GM12878 (cell line): Measurements from ENCODE around the gene CENPW. TPM values are rescaled to one million over a fixed set of nuclear protein-coding genes. Genes with fewer than 3 reads are reported as not detected.

Source experiments
- BHLHE40 ChIP-seq, 2 experiments: fragments of 450-650 bp in 1 of 2; IDR thresholded peaks; 2 replicates each; pipeline ENCODE4 v1.6.1; 2011 to 2017; ENCODE audit warnings: low read depth in 2 of 2, borderline replicate concordance in 1 of 2, improper control_type of control experiment in 1 of 2, low read length in 1 of 2, mild to moderate bottlenecking in 1 of 2
- CEBPZ ChIP-seq: fragments of 150-350 bp; IDR thresholded peaks from 2 replicates; pipeline ENCODE4 v1.6.1; 2016; ENCODE audit warnings: low read depth, low read length
- NBN ChIP-seq: fragments of 450-650 bp; IDR thresholded peaks from 2 replicates; pipeline ENCODE4 v1.6.1; 2016
- SUZ12 ChIP-seq: fragments of 200-600 bp; sonication (generic); IDR thresholded peaks from one replicate; pipeline ENCODE4 v1.6.1; 2018; ENCODE audit warnings: antibody characterized with exemption, mild to moderate bottlenecking; ENCODE audit not compliant: unreplicated experiment
- USF2 ChIP-seq: IDR thresholded peaks from 2 replicates; pipeline ENCODE4 v1.6.1; 2011; ENCODE audit warnings: low read depth, low read length, improper control_type of control experiment, borderline replicate concordance
- ZNF687 ChIP-seq: fragments of 450-650 bp; IDR thresholded peaks from 2 replicates; pipeline ENCODE4 v1.6.1; 2017; ENCODE audit warnings: mild to moderate bottlenecking, moderate library complexity
- polyA plus RNA-seq, 11 experiments: library from polyadenylated mRNA; depleted of rRNA in 4 of 11; unstranded in 6 of 11; stranded (reverse) in 5 of 11; fragments of >200 nt; fragmentation: Nextera tagmentation in 4 of 11; fragmentation: Illumina TruSeq in 1 of 11; extraction: Ambion mirVana in 4 of 11; extraction: Trizol in 1 of 11; gene quantifications; 1 replicate in 1 of 11; 2 replicates in 10 of 11; pipeline versions ENCODE4 v1.2.1 to v1.2.3, GENCODE V29; 2011 to 2016; ENCODE audit warnings: inconsistent platforms in 2 of 11, missing spikeins in 2 of 11, low read depth in 1 of 11
- total RNA-seq, 4 experiments: library from RNA; depleted of rRNA in 3 of 4; stranded (reverse); fragments of >200 nt in 3 of 4; fragmentation: Illumina TruSeq in 1 of 4; extraction: Trizol in 1 of 4; gene quantifications; 2 replicates each; pipeline versions ENCODE4 v1.2.1 to v1.2.3, GENCODE V29; 2013 to 2021
- TF ChIP-seq, protein P1 (sequence below): fragments of 450-650 bp; IDR thresholded peaks from 2 replicates; pipeline ENCODE4 v1.6.1; 2017; ENCODE audit warnings: antibody characterized with exemption, mild to moderate bottlenecking, moderate library complexity
- TF ChIP-seq, protein P2 (sequence below): IDR thresholded peaks from 2 replicates; pipeline ENCODE4 v1.6.1; 2012; ENCODE audit warnings: mild to moderate bottlenecking, low read depth, low read length
- TF ChIP-seq, protein P3 (sequence below): fragments of 450-650 bp; IDR thresholded peaks from 2 replicates; pipeline ENCODE4 v1.6.1; 2017; ENCODE audit warnings: borderline replicate concordance

CENPW gene
- total and polyA plus RNA-seq, 10 of the 15 experiments (the other 5 are each of a cell fraction or from before 2014, with no cell fraction given): 27.2 to 283 (median 66.8) TPM

- TF ChIP-seq, protein P1, sequence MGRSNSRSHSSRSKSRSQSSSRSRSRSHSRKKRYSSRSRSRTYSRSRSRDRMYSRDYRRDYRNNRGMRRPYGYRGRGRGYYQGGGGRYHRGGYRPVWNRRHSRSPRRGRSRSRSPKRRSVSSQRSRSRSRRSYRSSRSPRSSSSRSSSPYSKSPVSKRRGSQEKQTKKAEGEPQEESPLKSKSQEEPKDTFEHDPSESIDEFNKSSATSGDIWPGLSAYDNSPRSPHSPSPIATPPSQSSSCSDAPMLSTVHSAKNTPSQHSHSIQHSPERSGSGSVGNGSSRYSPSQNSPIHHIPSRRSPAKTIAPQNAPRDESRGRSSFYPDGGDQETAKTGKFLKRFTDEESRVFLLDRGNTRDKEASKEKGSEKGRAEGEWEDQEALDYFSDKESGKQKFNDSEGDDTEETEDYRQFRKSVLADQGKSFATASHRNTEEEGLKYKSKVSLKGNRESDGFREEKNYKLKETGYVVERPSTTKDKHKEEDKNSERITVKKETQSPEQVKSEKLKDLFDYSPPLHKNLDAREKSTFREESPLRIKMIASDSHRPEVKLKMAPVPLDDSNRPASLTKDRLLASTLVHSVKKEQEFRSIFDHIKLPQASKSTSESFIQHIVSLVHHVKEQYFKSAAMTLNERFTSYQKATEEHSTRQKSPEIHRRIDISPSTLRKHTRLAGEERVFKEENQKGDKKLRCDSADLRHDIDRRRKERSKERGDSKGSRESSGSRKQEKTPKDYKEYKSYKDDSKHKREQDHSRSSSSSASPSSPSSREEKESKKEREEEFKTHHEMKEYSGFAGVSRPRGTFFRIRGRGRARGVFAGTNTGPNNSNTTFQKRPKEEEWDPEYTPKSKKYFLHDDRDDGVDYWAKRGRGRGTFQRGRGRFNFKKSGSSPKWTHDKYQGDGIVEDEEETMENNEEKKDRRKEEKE: no peak
- TF ChIP-seq CEBPZ (no peak), BHLHE40 (IDR thresholded peaks at IDR 0.05; ENCODE audit: borderline replicate concordance in 1 of 2, low read depth in 2 of 2, low read length in 1 of 2) (peak; percentile 20 to 27; a peak in 1 of 4 replicates), SUZ12 (no peak), ZNF687 (no peak), USF2 (no peak), NBN (peak; percentile 92)
- TF ChIP-seq, protein P2, sequence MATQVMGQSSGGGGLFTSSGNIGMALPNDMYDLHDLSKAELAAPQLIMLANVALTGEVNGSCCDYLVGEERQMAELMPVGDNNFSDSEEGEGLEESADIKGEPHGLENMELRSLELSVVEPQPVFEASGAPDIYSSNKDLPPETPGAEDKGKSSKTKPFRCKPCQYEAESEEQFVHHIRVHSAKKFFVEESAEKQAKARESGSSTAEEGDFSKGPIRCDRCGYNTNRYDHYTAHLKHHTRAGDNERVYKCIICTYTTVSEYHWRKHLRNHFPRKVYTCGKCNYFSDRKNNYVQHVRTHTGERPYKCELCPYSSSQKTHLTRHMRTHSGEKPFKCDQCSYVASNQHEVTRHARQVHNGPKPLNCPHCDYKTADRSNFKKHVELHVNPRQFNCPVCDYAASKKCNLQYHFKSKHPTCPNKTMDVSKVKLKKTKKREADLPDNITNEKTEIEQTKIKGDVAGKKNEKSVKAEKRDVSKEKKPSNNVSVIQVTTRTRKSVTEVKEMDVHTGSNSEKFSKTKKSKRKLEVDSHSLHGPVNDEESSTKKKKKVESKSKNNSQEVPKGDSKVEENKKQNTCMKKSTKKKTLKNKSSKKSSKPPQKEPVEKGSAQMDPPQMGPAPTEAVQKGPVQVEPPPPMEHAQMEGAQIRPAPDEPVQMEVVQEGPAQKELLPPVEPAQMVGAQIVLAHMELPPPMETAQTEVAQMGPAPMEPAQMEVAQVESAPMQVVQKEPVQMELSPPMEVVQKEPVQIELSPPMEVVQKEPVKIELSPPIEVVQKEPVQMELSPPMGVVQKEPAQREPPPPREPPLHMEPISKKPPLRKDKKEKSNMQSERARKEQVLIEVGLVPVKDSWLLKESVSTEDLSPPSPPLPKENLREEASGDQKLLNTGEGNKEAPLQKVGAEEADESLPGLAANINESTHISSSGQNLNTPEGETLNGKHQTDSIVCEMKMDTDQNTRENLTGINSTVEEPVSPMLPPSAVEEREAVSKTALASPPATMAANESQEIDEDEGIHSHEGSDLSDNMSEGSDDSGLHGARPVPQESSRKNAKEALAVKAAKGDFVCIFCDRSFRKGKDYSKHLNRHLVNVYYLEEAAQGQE: no peak
- TF ChIP-seq, protein P3, sequence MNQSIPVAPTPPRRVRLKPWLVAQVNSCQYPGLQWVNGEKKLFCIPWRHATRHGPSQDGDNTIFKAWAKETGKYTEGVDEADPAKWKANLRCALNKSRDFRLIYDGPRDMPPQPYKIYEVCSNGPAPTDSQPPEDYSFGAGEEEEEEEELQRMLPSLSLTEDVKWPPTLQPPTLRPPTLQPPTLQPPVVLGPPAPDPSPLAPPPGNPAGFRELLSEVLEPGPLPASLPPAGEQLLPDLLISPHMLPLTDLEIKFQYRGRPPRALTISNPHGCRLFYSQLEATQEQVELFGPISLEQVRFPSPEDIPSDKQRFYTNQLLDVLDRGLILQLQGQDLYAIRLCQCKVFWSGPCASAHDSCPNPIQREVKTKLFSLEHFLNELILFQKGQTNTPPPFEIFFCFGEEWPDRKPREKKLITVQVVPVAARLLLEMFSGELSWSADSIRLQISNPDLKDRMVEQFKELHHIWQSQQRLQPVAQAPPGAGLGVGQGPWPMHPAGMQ: no peak
These were observed at the start of gene CENPW (continued) for GRCh38 chr6:126339796-126340609.
